Neural progenitor cell (in vitro differentiated cells): ENCODE results near the gene HNRNPM. TPM values are rescaled to one million over a fixed set of nuclear protein-coding genes. Genes with fewer than 3 reads are reported as not detected.

Experiments
- DNase-seq: peaks from one replicate; pipeline ENCODE4 v3.0.0-alpha.2; 2016; ENCODE audit warnings: low spot score
- H2AFZ ChIP-seq: fragments of 200-600 bp; sonication (generic); replicated peaks from 2 replicates; pipeline ENCODE4 v1.6.1; 2016; ENCODE audit warnings: antibody characterized with exemption
- H3F3A ChIP-seq: fragments of 200-600 bp; sonication (generic); 2 replicates; pipeline ENCODE4 v1.6.1; 2016; ENCODE audit warnings: antibody characterized with exemption, low read depth
- H3K27ac ChIP-seq: fragments of 200-600 bp; sonication (generic); 2 replicates; pipeline ENCODE4 v1.5.1; 2016; ENCODE audit warnings: mild to moderate bottlenecking
- H3K27me3 ChIP-seq: fragments of 200-600 bp; sonication (generic); 2 replicates; pipeline ENCODE4 v1.6.1; 2016; ENCODE audit warnings: mild to moderate bottlenecking, moderate library complexity
- H3K36me3 ChIP-seq: fragments of 200-600 bp; sonication (generic); 2 replicates; pipeline ENCODE4 v1.5.1; 2016
- H3K4me1 ChIP-seq: fragments of 200-600 bp; sonication (generic); 2 replicates; pipeline ENCODE4 v1.6.1; 2016; ENCODE audit warnings: mixed run types
- H3K4me2 ChIP-seq: fragments of 200-600 bp; sonication (generic); 2 replicates; pipeline ENCODE4 v1.6.1; 2016
- H3K4me3 ChIP-seq: fragments of 200-600 bp; sonication (generic); 2 replicates; pipeline ENCODE4 v1.5.1; 2016
- H3K79me2 ChIP-seq: fragments of 200-600 bp; sonication (generic); 2 replicates; pipeline ENCODE4 v1.6.1; 2016; ENCODE audit warnings: low read depth
- H3K9ac ChIP-seq: fragments of 200-600 bp; sonication (generic); 2 replicates; pipeline ENCODE4 v1.6.1; 2016
- H3K9me3 ChIP-seq: fragments of 200-600 bp; sonication (generic); 2 replicates; pipeline ENCODE4 v1.5.1; 2016; ENCODE audit warnings: low read depth
- H4K20me1 ChIP-seq: fragments of 200-600 bp; sonication (generic); 2 replicates; pipeline ENCODE4 v1.6.1; 2016; ENCODE audit warnings: low read depth
- H3K27ac Mint-ChIP-seq: 3 replicates; pipeline ENCODE4 v1.8.0; 2021; ENCODE audit warnings: mixed read lengths
- H3K27me3 Mint-ChIP-seq: 2 replicates; pipeline ENCODE4 v1.8.0; 2022; ENCODE audit warnings: low read depth, mild to moderate bottlenecking, inconsistent platforms, moderate library complexity, mixed read lengths; ENCODE audit not compliant: insufficient read depth
- H3K36me3 Mint-ChIP-seq: 3 replicates; pipeline ENCODE4 v1.8.0; 2021; ENCODE audit warnings: mixed read lengths
- H3K4me1 Mint-ChIP-seq: 3 replicates; pipeline ENCODE4 v1.8.0; 2021; ENCODE audit warnings: mixed read lengths
- H3K4me3 Mint-ChIP-seq: 3 replicates; pipeline ENCODE4 v1.8.0; 2021; ENCODE audit warnings: mild to moderate bottlenecking, moderate library complexity, mixed read lengths
- H3K9me3 Mint-ChIP-seq: 3 replicates; pipeline ENCODE4 v1.8.0; 2020; ENCODE audit warnings: mixed read lengths
- CTCF ChIP-seq: fragments of 200-600 bp; sonication (generic); IDR thresholded peaks from 2 replicates; pipeline ENCODE4 v1.5.1; 2017; ENCODE audit warnings: antibody characterized with exemption, mild to moderate bottlenecking
- EZH2 ChIP-seq: fragments of 200-600 bp; sonication (generic); IDR thresholded peaks from 2 replicates; pipeline ENCODE4 v1.6.1; 2017; ENCODE audit warnings: antibody characterized with exemption, mild to moderate bottlenecking, moderate library complexity
- EZH2phosphoT487 ChIP-seq: fragments of 200-600 bp; sonication (generic); IDR thresholded peaks from 2 replicates; pipeline ENCODE4 v1.6.1; 2017; ENCODE audit warnings: antibody characterized with exemption
- total RNA-seq: library from RNA; depleted of rRNA; stranded (reverse); fragments of >200 nt; gene quantifications from 2 replicates; pipeline ENCODE4 v1.2.3, GENCODE V29; 2015; ENCODE audit warnings: low replicate concordance

Gene HNRNPM
- total RNA-seq, 1 donor from 2014 or later = 118 TPM

GRCh38 chr19:8461891-8462290, 17.1 kb downstream of the HNRNPM start:
- DNase-seq = no peak
- Histone ChIP-seq H2AFZ (no peak overlapping the region), H3K27me3 (no peaks in the 10 kb centered on the region), H3K4me3 (no peak overlapping the region), H3F3A (peaks cover 14% of the 10 kb centered on the region), H3K79me2 (peaks cover 98% of the 10 kb centered on the region), H4K20me1 (peaks cover 99% of the 10 kb centered on the region), H3K9me3 (no peaks in the 10 kb centered on the region), H3K4me1 (peaks cover 23% of the 10 kb centered on the region), H3K4me2 (no peak overlapping the region), H3K9ac (no peak overlapping the region), H3K36me3 (peaks cover 23% of the 10 kb centered on the region), H3K27ac (no peak overlapping the region)
- Mint-ChIP-seq H3K36me3 (peaks cover 35% of the 10 kb centered on the region), H3K27ac (no peak overlapping the region), H3K4me1 (peaks cover 28% of the 10 kb centered on the region), H3K9me3 (no peaks in the 10 kb centered on the region), H3K4me3 (no peak overlapping the region), H3K27me3 (peaks cover 6% of the 10 kb centered on the region)
- TF ChIP-seq CTCF (no peak), EZH2 (no peak), EZH2phosphoT487 (no peak)

GRCh38 chr19:8462571-8462970, 17.8 kb downstream of the HNRNPM start:
- no peak for DNase-seq
- H3K4me3 ChIP-seq = no peak overlapping the region
- peaks cover 16% of the 10 kb centered on the region for H3K4me1 ChIP-seq
- no peaks in the 10 kb centered on the region for H3K9me3 ChIP-seq
- no peak overlapping the region for H3K9ac ChIP-seq
- H3K9me3 Mint-ChIP-seq = no peaks in the 10 kb centered on the region
- H3K36me3 Mint-ChIP-seq = peaks cover 40% of the 10 kb centered on the region
- H3K27ac Mint-ChIP-seq = no peak overlapping the region
- H3K36me3 ChIP-seq = peaks cover 21% of the 10 kb centered on the region
- no peaks in the 10 kb centered on the region for H3K27me3 ChIP-seq
- no peak overlapping the region for H3K27ac ChIP-seq
- no peak overlapping the region for H3K4me2 ChIP-seq
- H4K20me1 ChIP-seq = peaks cover 99% of the 10 kb centered on the region
- no peak overlapping the region for H3K4me3 Mint-ChIP-seq
- H3K79me2 ChIP-seq = peaks cover 98% of the 10 kb centered on the region
- peaks cover 6% of the 10 kb centered on the region for H3K27me3 Mint-ChIP-seq
- TF ChIP-seq EZH2 (no peak), EZH2phosphoT487 (no peak), CTCF (no peak)
- H3K4me1 Mint-ChIP-seq = peaks cover 28% of the 10 kb centered on the region
- peaks cover 8% of the 10 kb centered on the region for H3F3A ChIP-seq
- H2AFZ ChIP-seq = no peak overlapping the region

- TF ChIP-seq CTCF = no peak
- TF ChIP-seq EZH2phosphoT487 = no peak
- TF ChIP-seq EZH2 = no peak
- H4K20me1 ChIP-seq = peaks cover 98% of the 10 kb centered on the region
- H3K4me3 ChIP-seq = no peak overlapping the region
- H3K27ac ChIP-seq = no peak overlapping the region
- Mint-ChIP-seq H3K4me3 (no peak overlapping the region), H3K27ac (no peak overlapping the region), H3K36me3 (peaks cover 43% of the 10 kb centered on the region), H3K9me3 (no peaks in the 10 kb centered on the region), H3K4me1 (peaks cover 25% of the 10 kb centered on the region), H3K27me3 (peaks cover 6% of the 10 kb centered on the region)
- no peak overlapping the region for H3K9ac ChIP-seq
- H3K36me3 ChIP-seq = peaks cover 22% of the 10 kb centered on the region
- peaks cover 9% of the 10 kb centered on the region for H3K4me1 ChIP-seq
- H3K9me3 ChIP-seq = no peaks in the 10 kb centered on the region
- H3F3A ChIP-seq = peaks cover 2% of the 10 kb centered on the region
- no peak overlapping the region for H2AFZ ChIP-seq
- no peaks in the 10 kb centered on the region for H3K27me3 ChIP-seq
- no peak overlapping the region for H3K4me2 ChIP-seq
- peaks cover 98% of the 10 kb centered on the region for H3K79me2 ChIP-seq
- DNase-seq = no peak
Measured at GRCh38 chr19:8463365-8463764, 18.6 kb downstream of the HNRNPM start.
